IMR-90 (cell line): ENCODE data around the gene IL18RAP.

ENCODE experiments used
- CTCF ChIP-seq: conservative IDR thresholded peaks from 2 replicates; pipeline ENCODE4 v1.5.1; 2012; ENCODE audit warnings: mild to moderate bottlenecking, low read depth, low read length, improper control_type of control experiment
- MXI1 ChIP-seq: IDR thresholded peaks from 2 replicates; pipeline ENCODE4 v1.6.1; 2012; ENCODE audit warnings: low read depth, mild to moderate bottlenecking, low read length, moderate library complexity, borderline replicate concordance
- POLR2A ChIP-seq: IDR thresholded peaks from 2 replicates; pipeline ENCODE4 v1.6.1; 2012; ENCODE audit warnings: mild to moderate bottlenecking, low read depth, low read length
- RAD21 ChIP-seq: IDR thresholded peaks from 2 replicates; pipeline ENCODE4 v1.6.1; 2012; ENCODE audit warnings: low read length, improper control_type of control experiment
- RFX5 ChIP-seq: IDR thresholded peaks from 2 replicates; pipeline ENCODE4 v1.8.0; 2012; ENCODE audit warnings: low read depth, mild to moderate bottlenecking, low read length, moderate library complexity
- SMC3 ChIP-seq: fragments of 150-350 bp; IDR thresholded peaks from 2 replicates; pipeline ENCODE4 v1.6.1; 2016; ENCODE audit warnings: low read depth, mild to moderate bottlenecking, antibody characterized with exemption, low read length, moderate library complexity

DNA sequence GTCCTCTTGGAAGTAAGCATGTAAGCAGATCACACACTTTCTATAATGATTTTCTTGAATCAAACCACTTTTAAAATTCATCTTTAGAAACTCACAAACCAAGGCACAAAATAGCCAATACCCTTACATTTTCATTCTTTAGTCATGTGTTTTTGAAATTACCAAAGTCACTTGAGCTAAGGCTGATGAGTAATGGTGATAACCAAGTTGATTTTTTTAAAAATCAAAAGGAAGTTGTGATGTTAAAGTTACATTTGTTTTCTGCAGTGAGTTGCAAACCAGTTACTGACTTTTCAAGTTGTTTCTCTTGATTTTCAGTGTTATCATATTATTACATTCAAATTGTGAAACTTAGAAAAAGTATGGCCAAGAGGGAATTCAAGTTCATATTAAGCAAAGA, 21.5 kb upstream of the IL18RAP start:
- TF ChIP-seq CTCF: no peak
- no peak for TF ChIP-seq RAD21
- no peak for TF ChIP-seq POLR2A
- TF ChIP-seq RFX5: no peak
- TF ChIP-seq MXI1: no peak
- TF ChIP-seq SMC3: no peak
